Testis (tissue), 3 donors: ENCODE results near the gene TAT. TPM values are rescaled to one million over a fixed set of nuclear protein-coding genes. Genes with fewer than 3 reads are reported as not detected.

Source experiments
- DNase-seq: peaks from one replicate; pipeline ENCODE4 v3.0.0-alpha.2; 2019
- H3K27ac ChIP-seq, 2 donors: fragments of 200-600 bp; sonication (generic); one replicate each; pipeline ENCODE4 v1.5.1; 2019
- H3K27me3 ChIP-seq: fragments of 200-600 bp; sonication (generic); one replicate; pipeline ENCODE4 v1.5.1; 2019
- H3K36me3 ChIP-seq: fragments of 200-600 bp; sonication (generic); one replicate; pipeline ENCODE4 v1.5.1; 2017; ENCODE audit warnings: low read depth; ENCODE audit errors: missing control alignments
- H3K4me1 ChIP-seq: fragments of 200-600 bp; sonication (generic); one replicate; pipeline ENCODE4 v1.5.1; 2019
- H3K4me3 ChIP-seq, 2 donors: fragments of 200-600 bp; sonication (generic); one replicate each; pipeline ENCODE4 v1.5.1; 2017 to 2019
- H3K9me3 ChIP-seq: fragments of 200-600 bp; sonication (generic); one replicate; pipeline ENCODE4 v1.5.1; 2017
- POLR2A ChIP-seq: fragments of 450-650 bp; IDR thresholded peaks from one replicate; pipeline ENCODE4 v1.6.1; 2017; ENCODE audit warnings: antibody characterized with exemption, mild to moderate bottlenecking, moderate library complexity
- WGBS, 2 donors: methylation state at CpG; one replicate each; pipeline ENCODE4 v1.1.5; 2018; 5-methylcytosine and 5-hydroxymethylcytosine counted together
- intact Hi-C: fragments of 100-400 bp; cut with DNase I; formaldehyde crosslinking; loops from one replicate; pipeline ENCODE4 v1.15.1; 2023; ENCODE audit warnings: low total_unique reads
- polyA plus RNA-seq: library from polyadenylated mRNA; stranded (reverse); fragments of 350-450 nt; fragmentation: Illumina TruSeq; extraction: RNeasy Lipid Tissue Mini Kit (QIAGEN cat#74804); gene quantifications from one replicate; pipeline ENCODE4 v1.2.3, GENCODE V29; 2014; ENCODE audit warnings: low read depth, low replicate concordance; ENCODE audit not compliant: insufficient read depth
- total RNA-seq, 2 donors: library from RNA; depleted of rRNA; stranded (reverse); fragments of >200 nt; gene quantifications; one replicate each; pipeline ENCODE4 v1.2.3, GENCODE V29; 2016
- TF ChIP-seq, protein P1 (sequence below), 3 experiments: fragments of 450-650 bp in 2 of 3; fragments of 200-600 bp in 1 of 3; sonication (generic) in 1 of 3; IDR thresholded peaks; one replicate each; pipeline ENCODE4 v1.5.1; 2016 to 2019; ENCODE audit warnings: antibody characterized with exemption in 3 of 3, mild to moderate bottlenecking in 2 of 3, moderate library complexity in 1 of 3

The TAT gene
- total and polyA plus RNA-seq, 3 donors from 2014 or later, result 1.5 to 2.9 (median 1.6) TPM

DNA sequence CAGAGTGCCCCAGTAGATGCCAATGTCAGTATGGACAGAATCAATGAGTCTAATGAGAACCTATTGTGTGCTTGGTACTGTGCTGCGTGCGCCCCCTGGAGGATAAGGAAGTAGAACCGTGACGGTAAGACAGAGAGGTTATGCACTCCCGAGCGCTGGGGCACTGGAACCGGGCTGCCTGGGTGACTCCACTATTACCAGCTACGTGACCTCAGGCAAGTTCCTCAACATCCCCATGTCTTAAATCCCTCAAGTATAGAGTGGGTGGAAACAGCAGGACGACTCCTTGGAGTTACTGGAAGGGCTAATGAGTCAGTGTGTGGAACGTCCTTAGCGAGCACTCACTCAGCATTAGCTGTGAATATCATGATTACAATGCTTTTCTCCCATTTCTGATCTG, 34.5 kb downstream of the TAT start:
- intact Hi-C loops, result no loop called here
- no peak overlapping the region for H3K4me3 ChIP-seq
- TF ChIP-seq, protein P1, sequence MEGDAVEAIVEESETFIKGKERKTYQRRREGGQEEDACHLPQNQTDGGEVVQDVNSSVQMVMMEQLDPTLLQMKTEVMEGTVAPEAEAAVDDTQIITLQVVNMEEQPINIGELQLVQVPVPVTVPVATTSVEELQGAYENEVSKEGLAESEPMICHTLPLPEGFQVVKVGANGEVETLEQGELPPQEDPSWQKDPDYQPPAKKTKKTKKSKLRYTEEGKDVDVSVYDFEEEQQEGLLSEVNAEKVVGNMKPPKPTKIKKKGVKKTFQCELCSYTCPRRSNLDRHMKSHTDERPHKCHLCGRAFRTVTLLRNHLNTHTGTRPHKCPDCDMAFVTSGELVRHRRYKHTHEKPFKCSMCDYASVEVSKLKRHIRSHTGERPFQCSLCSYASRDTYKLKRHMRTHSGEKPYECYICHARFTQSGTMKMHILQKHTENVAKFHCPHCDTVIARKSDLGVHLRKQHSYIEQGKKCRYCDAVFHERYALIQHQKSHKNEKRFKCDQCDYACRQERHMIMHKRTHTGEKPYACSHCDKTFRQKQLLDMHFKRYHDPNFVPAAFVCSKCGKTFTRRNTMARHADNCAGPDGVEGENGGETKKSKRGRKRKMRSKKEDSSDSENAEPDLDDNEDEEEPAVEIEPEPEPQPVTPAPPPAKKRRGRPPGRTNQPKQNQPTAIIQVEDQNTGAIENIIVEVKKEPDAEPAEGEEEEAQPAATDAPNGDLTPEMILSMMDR (IDR thresholded peaks at IDR 0.05), result peak in 1 of 3 experiments; percentile 14
- TF ChIP-seq POLR2A, result no peak
- 24 to 41% methylated on average over 11 of the region's 11 CpGs for whole genome bisulfite sequencing, 2 donors
- no peaks in the 10 kb centered on the region for H3K4me1 ChIP-seq
- peak; percentile 66 for DNase-seq
- H3K27me3 ChIP-seq, result no peaks in the 10 kb centered on the region
- no peaks in the 10 kb centered on the region for H3K9me3 ChIP-seq
- H3K27ac ChIP-seq, result no peak overlapping the region
- no peaks in the 10 kb centered on the region for H3K36me3 ChIP-seq

DNA sequence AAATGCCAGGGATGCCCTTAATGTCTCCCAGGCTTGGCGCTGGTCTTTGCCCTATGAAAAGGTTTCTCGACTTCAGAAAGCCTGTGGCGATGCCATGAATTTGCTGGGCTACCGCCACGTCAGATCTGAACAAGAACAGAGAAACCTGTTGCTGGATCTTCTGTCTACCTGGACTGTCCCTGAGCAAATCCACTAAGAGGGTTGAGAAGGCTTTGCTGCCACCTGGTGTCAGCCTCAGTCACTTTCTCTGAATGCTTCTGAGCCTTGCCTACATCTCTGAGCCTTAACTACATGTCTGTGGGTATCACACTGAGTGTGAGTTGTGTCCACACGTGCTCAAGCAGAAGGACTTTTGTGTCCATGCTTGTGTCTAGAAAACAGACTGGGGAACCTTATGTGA, 39.2 kb downstream of the TAT start:
- DNase-seq, result peak; percentile 58
- H3K27me3 ChIP-seq, result no peaks in the 10 kb centered on the region
- 77 to 78% methylated on average over 6 of the region's 6 CpGs for WGBS, 2 donors
- no peak for TF ChIP-seq POLR2A
- TF ChIP-seq, protein P1 (IDR thresholded peaks at IDR 0.05), result peak in 2 of 3 experiments; percentile 12 to 24
- H3K27ac ChIP-seq, result no peak overlapping the region
- no peaks in the 10 kb centered on the region for H3K9me3 ChIP-seq
- intact Hi-C loops, result no loop called here
- H3K4me3 ChIP-seq, result no peak overlapping the region
- no peaks in the 10 kb centered on the region for H3K36me3 ChIP-seq
- no peaks in the 10 kb centered on the region for H3K4me1 ChIP-seq

DNA sequence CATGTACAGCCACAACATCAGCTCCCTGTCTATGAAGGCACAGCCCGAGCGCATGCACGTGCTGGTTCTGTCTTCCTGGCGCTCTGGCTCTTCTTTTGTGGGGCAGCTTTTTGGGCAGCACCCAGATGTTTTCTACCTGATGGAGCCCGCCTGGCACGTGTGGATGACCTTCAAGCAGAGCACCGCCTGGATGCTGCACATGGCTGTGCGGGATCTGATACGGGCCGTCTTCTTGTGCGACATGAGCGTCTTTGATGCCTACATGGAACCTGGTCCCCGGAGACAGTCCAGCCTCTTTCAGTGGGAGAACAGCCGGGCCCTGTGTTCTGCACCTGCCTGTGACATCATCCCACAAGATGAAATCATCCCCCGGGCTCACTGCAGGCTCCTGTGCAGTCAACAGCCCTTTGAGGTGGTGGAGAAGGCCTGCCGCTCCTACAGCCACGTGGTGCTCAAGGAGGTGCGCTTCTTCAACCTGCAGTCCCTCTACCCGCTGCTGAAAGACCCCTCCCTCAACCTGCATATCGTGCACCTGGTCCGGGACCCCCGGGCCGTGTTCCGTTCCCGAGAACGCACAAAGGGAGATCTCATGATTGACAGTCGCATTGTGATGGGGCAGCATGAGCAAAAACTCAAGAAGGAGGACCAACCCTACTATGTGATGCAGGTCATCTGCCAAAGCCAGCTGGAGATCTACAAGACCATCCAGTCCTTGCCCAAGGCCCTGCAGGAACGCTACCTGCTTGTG, 40.0 kb downstream of the TAT start:
- WGBS, 2 donors, result 94 to 96% methylated on average over 27 to 28 of the region's 28 CpGs
- no peak for DNase-seq
- Histone ChIP-seq H3K27ac (no peak overlapping the region), H3K9me3 (no peaks in the 10 kb centered on the region), H3K36me3 (no peaks in the 10 kb centered on the region), H3K27me3 (no peaks in the 10 kb centered on the region), H3K4me1 (no peaks in the 10 kb centered on the region), H3K4me3 (no peak overlapping the region)
- TF ChIP-seq, protein P1 (IDR thresholded peaks at IDR 0.05), result no peak
- no peak for TF ChIP-seq POLR2A
- intact Hi-C loops, result no loop called here

DNA sequence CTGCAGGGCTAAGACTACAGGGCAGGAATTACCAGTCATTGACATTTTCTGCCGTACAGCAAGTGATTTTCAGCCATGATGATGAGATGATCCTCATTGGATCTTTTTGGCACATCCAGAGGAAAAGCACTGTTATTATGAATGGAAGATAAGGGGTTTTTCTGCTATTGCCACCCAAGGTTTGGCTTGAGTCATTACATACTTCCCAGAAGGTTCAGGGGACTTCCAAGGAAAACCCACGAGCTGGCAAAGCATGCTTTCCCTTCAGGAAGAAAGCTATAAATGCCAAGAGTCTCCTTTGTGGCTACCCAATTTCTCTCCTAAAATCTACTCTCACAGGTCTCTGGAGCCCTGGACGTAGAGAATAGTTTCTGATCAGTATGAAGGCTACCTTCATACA, 44.5 kb downstream of the TAT start:
- 72 to 79% methylated on average over 3 of the region's 3 CpGs for WGBS, 2 donors
- TF ChIP-seq POLR2A, result no peak
- TF ChIP-seq, protein P1 (IDR thresholded peaks at IDR 0.05), result no peak
- Histone ChIP-seq H3K4me1 (no peaks in the 10 kb centered on the region), H3K27me3 (no peaks in the 10 kb centered on the region), H3K27ac (no peak overlapping the region), H3K36me3 (no peaks in the 10 kb centered on the region), H3K4me3 (no peak overlapping the region), H3K9me3 (no peaks in the 10 kb centered on the region)
- intact Hi-C loops, result no loop called here
- DNase-seq, result no peak

DNA sequence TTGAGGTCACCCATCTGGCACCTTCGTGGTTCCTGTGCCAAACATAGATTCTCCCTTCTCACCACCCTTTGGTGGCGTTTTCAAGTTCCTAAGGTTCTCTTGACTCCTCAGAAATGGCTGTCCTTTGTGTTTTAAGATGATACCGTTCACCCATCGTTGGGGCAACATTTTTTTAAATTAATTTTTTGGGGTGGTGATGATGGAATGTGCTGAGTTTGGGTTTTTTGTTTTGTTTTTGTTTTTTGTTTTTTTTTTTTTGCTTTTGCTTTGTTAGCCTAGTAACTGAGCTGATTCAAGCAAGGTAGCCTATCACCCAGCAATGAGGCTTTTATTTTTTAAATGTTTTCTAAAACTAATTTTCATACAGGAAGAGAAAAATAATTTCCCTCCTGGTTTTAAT, 48.0 kb downstream of the TAT start:
- no peaks in the 10 kb centered on the region for H3K27me3 ChIP-seq
- no peaks in the 10 kb centered on the region for H3K4me1 ChIP-seq
- no peak for DNase-seq
- H3K4me3 ChIP-seq, result no peak overlapping the region
- H3K36me3 ChIP-seq, result no peaks in the 10 kb centered on the region
- no peak overlapping the region for H3K27ac ChIP-seq
- intact Hi-C loops, result no loop called here
- 83 to 87% methylated on average over 4 of the region's 4 CpGs for WGBS, 2 donors
- H3K9me3 ChIP-seq, result no peaks in the 10 kb centered on the region
- TF ChIP-seq POLR2A, result no peak
- TF ChIP-seq, protein P1 (IDR thresholded peaks at IDR 0.05), result no peak
